A673 (cell line): Measurements from ENCODE around the gene GYS2. TPM values are rescaled to one million over a fixed set of nuclear protein-coding genes. Genes with fewer than 3 reads are reported as not detected.

Source experiments
- BruUV-seq: library from RNA; stranded (reverse); fragments of 400-500 nt; replicated peaks from 2 replicates; lab custom pipeline; 2021; lab: Mats Ljungman, UMichigan
- CTCF ChIA-PET: fragments of 300-600 bp; sonication (Branson Sonifier 250); formaldehyde crosslinking; loops from one replicate; lab custom pipeline; 2022; ENCODE audit warnings: antibody characterized with exemption; lab: Charles Lee
- POLR2A ChIA-PET: fragments of 300-600 bp; sonication (Branson Sonifier 250); formaldehyde crosslinking; loops from one replicate; lab custom pipeline; 2022; ENCODE audit warnings: antibody characterized with exemption; ENCODE audit not compliant: low non-redundant PET; lab: Charles Lee
- DNase-seq: peaks from one replicate; pipeline ENCODE4 v3.0.0-alpha.2; 2015; ENCODE audit warnings: low spot score
- H3K27ac ChIP-seq: fragments of 200-600 bp; sonication (generic); 2 replicates; pipeline ENCODE4 v1.5.1; 2016; ENCODE audit warnings: mixed run types, low read depth, mild to moderate bottlenecking, mixed read lengths, antibody characterized with exemption, low read length; ENCODE audit not compliant: poor library complexity, severe bottlenecking
- H3K27me3 ChIP-seq: fragments of 200-600 bp; sonication (generic); replicated peaks from 2 replicates; pipeline ENCODE4 v1.6.1; 2017; ENCODE audit warnings: mixed run types, low read depth, mild to moderate bottlenecking, mixed read lengths, antibody characterized with exemption, low read length; ENCODE audit not compliant: insufficient read depth, poor library complexity
- H3K36me3 ChIP-seq: fragments of 200-600 bp; sonication (generic); 2 replicates; pipeline ENCODE4 v1.6.1; 2016; ENCODE audit warnings: mixed run types, mild to moderate bottlenecking, mixed read lengths, antibody characterized with exemption, low read length; ENCODE audit not compliant: insufficient read depth, poor library complexity, severe bottlenecking
- H3K4me1 ChIP-seq: fragments of 200-600 bp; sonication (generic); 2 replicates; pipeline ENCODE4 v1.6.1; 2017; ENCODE audit warnings: mixed run types, mild to moderate bottlenecking, mixed read lengths, antibody characterized with exemption, low read length; ENCODE audit not compliant: insufficient read depth, poor library complexity, severe bottlenecking
- H3K4me3 ChIP-seq: fragments of 200-600 bp; sonication (generic); 2 replicates; pipeline ENCODE4 v1.5.1; 2016; ENCODE audit warnings: low read depth, mixed run types, mild to moderate bottlenecking, mixed read lengths, low read length; ENCODE audit not compliant: poor library complexity, severe bottlenecking
- H3K9me3 ChIP-seq: fragments of 200-600 bp; sonication (generic); 2 replicates; pipeline ENCODE4 v1.6.1; 2016; ENCODE audit warnings: mixed run types, low read depth, mild to moderate bottlenecking, mixed read lengths, antibody characterized with exemption, low read length; ENCODE audit not compliant: poor library complexity, severe bottlenecking
- EZH2 ChIP-seq: fragments of 200-600 bp; sonication (generic); IDR thresholded peaks from 2 replicates; pipeline ENCODE4 v1.6.1; 2017; ENCODE audit warnings: borderline replicate concordance, low read depth, mild to moderate bottlenecking, mixed read lengths, antibody characterized with exemption, low read length; ENCODE audit not compliant: poor library complexity, severe bottlenecking
- intact Hi-C: fragments of 100-400 bp; cut with micrococcal nuclease; formaldehyde crosslinking; loops from one replicate; pipeline ENCODE4 v1.10.0; 2022; ENCODE audit not compliant: unreplicated experiment
- total RNA-seq: library from RNA; stranded (reverse); gene quantifications from 2 replicates; pipeline ENCODE4 v1.2.3, GENCODE V29; 2021
- TF ChIP-seq, protein P1 (sequence below): fragments of 300-800, 200-600 bp; sonication (generic); conservative IDR thresholded peaks from 2 replicates; pipeline ENCODE4 v1.5.1; 2017; ENCODE audit warnings: low read depth, mild to moderate bottlenecking, antibody characterized with exemption, low read length, moderate library complexity, mixed read lengths

The GYS2 gene
- total RNA-seq, 1 experiment from 2014 or later: 0.11 TPM

DNA sequence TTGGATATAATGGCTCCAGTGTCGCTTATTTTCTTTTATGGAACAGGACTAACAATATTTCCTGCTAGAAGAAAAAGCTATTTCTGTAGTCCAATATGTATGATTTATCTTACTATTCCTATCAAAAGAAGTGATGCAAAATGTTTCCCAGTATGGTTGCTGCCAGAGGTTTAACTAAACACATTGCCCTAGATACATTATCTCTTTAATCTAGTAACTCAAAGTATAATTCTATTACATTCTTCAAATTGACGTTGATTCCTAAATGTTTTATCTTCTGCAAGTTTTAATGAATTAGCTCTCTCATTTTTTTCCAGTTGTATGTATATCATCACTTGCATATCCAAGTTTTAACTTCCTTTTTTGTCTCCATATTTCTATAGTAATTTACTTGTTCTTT lies 28.2 kb downstream of the GYS2 start:
- Histone ChIP-seq H3K27ac (no peak overlapping the region), H3K4me1 (no peaks in the 10 kb centered on the region), H3K9me3 (no peaks in the 10 kb centered on the region), H3K27me3 (peaks cover 32% of the 10 kb centered on the region), H3K36me3 (no peaks in the 10 kb centered on the region), H3K4me3 (no peak overlapping the region)
- intact Hi-C loops: no loop called here
- no peak for TF ChIP-seq EZH2
- TF ChIP-seq, protein P1, sequence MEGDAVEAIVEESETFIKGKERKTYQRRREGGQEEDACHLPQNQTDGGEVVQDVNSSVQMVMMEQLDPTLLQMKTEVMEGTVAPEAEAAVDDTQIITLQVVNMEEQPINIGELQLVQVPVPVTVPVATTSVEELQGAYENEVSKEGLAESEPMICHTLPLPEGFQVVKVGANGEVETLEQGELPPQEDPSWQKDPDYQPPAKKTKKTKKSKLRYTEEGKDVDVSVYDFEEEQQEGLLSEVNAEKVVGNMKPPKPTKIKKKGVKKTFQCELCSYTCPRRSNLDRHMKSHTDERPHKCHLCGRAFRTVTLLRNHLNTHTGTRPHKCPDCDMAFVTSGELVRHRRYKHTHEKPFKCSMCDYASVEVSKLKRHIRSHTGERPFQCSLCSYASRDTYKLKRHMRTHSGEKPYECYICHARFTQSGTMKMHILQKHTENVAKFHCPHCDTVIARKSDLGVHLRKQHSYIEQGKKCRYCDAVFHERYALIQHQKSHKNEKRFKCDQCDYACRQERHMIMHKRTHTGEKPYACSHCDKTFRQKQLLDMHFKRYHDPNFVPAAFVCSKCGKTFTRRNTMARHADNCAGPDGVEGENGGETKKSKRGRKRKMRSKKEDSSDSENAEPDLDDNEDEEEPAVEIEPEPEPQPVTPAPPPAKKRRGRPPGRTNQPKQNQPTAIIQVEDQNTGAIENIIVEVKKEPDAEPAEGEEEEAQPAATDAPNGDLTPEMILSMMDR: no peak
- ChIA-PET CTCF (no interaction called here), POLR2A (no interaction called here)
- DNase-seq: no peak
- no TSS peak for BruUV-seq

DNA sequence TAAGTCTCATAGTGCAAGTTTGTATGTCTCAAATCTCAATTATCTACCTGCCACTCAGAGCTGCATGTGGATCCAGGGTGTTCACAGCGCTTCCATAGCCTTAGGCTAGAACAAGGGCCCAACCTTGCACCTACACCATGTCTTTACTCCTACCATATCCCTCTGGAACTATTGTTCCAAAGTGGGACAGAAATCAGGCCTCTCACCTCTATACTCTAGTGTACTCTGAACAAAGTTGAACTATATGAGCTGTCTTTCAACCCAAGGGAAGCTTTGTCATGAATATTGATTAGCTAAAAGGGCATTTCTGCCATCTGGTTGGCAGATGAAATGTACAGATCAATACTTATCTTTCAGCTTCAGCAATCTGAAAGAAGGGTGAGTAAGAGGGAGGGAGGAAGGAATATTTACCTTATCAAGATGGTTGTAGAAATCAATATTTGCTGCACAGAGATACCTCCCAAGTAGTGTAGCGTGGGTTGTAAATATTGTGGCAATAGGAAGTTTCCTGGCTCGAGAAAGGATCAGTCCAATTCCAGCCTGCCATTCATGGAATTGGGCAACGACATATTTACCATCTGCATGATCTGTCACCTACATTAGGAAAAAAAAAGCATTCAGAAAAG lies 30.8 kb downstream of the GYS2 start:
- CTCF ChIA-PET: no interaction called here
- Histone ChIP-seq H3K4me3 (no peak overlapping the region), H3K36me3 (no peaks in the 10 kb centered on the region), H3K9me3 (no peaks in the 10 kb centered on the region), H3K27ac (no peak overlapping the region), H3K27me3 (peaks cover 21% of the 10 kb centered on the region), H3K4me1 (no peaks in the 10 kb centered on the region)
- no peak for DNase-seq
- intact Hi-C loops: no loop called here
- POLR2A ChIA-PET: no interaction called here
- TF ChIP-seq, protein P1: no peak
- no peak for TF ChIP-seq EZH2
- no TSS peak for BruUV-seq

DNA sequence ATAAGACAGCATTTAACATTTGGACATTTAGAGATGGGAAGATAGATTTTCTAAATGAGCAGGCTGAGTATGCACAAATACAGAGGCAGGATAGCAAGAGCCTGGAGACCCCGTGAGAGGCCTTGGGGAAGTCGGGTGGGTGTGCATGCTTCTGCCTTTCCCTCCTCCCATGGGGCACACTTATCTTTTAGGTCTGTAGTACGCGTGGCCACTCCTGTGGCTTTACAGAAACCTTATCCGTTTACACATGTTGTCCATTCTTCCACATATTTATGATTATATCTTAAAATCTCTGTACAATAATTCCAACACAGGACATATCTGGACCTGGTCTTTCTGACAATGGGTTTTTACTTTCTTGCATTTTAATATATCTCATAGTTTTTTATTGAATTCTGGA lies 33.6 kb downstream of the GYS2 start:
- no peak for DNase-seq
- H3K4me1 ChIP-seq: no peaks in the 10 kb centered on the region
- no peak overlapping the region for H3K4me3 ChIP-seq
- no peak overlapping the region for H3K27ac ChIP-seq
- H3K36me3 ChIP-seq: no peaks in the 10 kb centered on the region
- no peaks in the 10 kb centered on the region for H3K9me3 ChIP-seq
- intact Hi-C loops: no loop called here
- ChIA-PET CTCF (no interaction called here), POLR2A (no interaction called here)
- peaks cover 7% of the 10 kb centered on the region for H3K27me3 ChIP-seq
- BruUV-seq: no TSS peak
- TF ChIP-seq, protein P1: no peak
- no peak for TF ChIP-seq EZH2
